HG03108 (cell line): Measurements from ENCODE around the gene SLC25A14.
"Not testable (repeated sequence)": the region's sequence is repeated elsewhere in the genome, so short reads cannot be mapped to it uniquely, and the experiment has no call there.

Source experiments
- ATAC-seq: cut with Tn5 transposase; IDR thresholded peaks from one replicate; pipeline ENCODE4 v1.9.1; 2021; ENCODE audit warnings: moderate library complexity; ENCODE audit not compliant: unreplicated experiment

Gene SLC25A14

GRCh38 chrX:130339408-130340222 is at the start of gene SLC25A14:
Gene SLC25A14 (plus strand): TSS chrX:130339919. CDS start chrX:130340279, 360 bp downstream.
- ATAC-seq, result peak; percentile 96

- no peak for ATAC-seq
Observed at GRCh38 chrX:130295519-130296296, 44.0 kb upstream of the SLC25A14 start.

- ATAC-seq, result no peak
Observed at GRCh38 chrX:130296297-130296678, 43.4 kb upstream of the SLC25A14 start.

GRCh38 chrX:130296743-130297142 is 43.0 kb upstream of the SLC25A14 start:
- ATAC-seq, result no peak

GRCh38 chrX:130299279-130300009 is 40.3 kb upstream of the SLC25A14 start:
- ATAC-seq, result no peak

DNA sequence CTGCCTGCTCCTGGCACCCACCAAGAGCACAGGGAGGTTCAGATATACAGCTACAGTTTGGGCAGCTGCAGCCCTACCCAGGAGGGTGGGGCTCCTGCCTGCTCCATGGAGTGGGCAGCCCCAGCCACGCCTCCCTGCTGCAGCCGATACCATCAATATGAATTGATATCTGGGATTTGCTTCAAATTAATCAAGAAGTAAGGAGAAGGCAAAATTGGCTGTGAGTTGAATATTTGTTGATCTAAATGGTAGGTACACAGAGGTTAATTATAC is 39.8 kb upstream of the SLC25A14 start:
- no peak for ATAC-seq

GRCh38 chrX:130301405-130301804 is 38.3 kb upstream of the SLC25A14 start:
- no peak for ATAC-seq

DNA sequence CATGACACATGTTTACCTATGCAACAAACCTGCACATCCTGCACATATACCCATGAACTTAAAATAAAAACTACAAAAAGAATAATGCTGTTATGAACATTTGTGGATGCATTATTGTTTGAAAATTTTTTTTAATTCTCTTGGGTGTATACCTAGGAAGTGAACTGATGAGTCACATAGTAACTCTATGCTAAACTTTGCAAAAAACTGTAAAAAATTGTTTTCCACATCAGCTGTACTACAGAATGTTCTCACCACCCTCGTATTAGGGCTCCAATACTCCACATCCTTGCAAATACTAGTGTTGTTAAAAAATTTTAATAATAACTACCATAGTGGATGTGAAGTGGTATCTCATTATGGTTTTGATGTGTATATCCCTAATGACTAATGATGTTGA is 37.7 kb upstream of the SLC25A14 start:
- ATAC-seq, result no peak

DNA sequence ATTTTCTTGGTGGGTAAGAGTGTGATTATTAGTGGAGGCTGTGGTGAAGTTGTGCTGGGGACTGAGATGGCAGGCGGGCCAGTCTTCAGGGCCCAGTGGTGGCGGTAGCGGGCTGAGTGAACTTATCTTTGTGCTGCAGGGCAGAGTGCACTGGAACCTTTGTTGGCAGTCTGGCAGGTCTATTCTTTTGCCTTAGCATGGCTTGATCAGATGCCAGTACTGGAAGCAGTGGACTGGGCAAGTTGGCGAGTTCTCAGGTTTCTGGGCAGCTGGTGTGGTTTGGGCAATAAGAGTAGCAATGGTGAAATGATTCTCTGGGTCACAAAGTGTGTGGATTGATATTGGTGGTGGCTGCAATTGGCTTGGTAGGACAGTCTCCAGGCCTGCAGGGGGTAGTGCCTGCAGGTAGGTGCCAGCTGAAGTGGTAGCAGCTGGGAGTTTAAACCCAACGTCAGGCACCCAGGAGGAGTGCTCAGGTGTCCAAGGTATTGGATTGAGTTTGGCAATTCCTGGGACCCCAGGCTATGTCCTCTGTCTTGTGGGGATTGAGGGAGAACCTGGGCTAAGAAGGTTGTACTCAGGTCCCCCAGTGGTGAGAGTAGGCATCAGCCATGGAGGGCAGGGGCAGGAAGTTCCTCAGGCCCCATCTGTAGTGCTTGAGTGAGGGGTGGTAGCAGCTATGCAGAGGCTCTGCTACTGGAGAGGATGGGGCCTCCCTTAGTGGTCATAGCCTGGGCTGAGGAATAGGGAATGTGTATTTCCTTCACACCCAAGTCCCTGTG is 34.9 kb upstream of the SLC25A14 start:
- no peak for ATAC-seq

GRCh38 chrX:130319886-130320285 is 19.8 kb upstream of the SLC25A14 start:
- ATAC-seq, result not testable (repeated sequence)

DNA sequence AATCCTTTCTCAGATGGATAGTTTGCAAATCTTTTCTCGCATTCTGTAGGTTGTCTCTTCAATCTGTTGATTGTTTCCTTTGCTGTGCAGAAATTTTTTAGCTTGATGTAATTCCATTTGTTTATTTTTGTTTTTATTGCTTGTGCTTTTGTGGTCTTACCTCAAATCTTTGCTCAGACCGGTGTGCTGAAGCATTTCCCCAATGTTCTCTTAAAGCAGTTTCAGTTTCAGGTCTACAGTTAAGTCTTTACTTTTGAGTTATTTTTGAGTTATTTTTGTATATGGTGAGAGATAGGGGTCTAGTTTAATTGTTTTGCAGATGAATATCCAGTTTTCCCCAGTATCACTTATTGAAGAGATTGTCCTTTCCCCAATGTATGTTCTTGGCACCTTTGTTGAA is 18.2 kb upstream of the SLC25A14 start:
- peak; percentile 47 for ATAC-seq

DNA sequence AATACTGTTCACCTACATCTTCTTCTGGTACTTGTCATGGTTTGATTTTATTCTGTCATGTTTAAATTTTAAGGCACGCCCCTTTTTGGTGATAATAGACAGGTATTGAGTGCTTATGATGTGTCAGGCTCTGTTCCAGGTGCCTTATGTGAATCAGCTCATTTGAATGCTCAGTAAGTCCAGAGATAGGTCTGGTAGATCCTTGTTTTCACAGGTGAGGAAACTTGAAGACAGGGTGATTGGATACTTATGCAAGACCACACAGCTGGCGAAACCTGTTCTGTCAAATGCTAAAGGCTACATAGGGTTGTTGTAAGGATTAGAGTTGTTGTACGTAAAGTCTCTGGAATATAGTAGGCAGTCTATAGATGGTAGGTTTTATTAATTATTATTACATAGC is 9.6 kb upstream of the SLC25A14 start:
- no peak for ATAC-seq

- peak; percentile 61 for ATAC-seq
Observed at GRCh38 chrX:130330706-130331105, 9.0 kb upstream of the SLC25A14 start.

GRCh38 chrX:130336531-130336930 is 3.2 kb upstream of the SLC25A14 start:
- ATAC-seq, result no peak

DNA sequence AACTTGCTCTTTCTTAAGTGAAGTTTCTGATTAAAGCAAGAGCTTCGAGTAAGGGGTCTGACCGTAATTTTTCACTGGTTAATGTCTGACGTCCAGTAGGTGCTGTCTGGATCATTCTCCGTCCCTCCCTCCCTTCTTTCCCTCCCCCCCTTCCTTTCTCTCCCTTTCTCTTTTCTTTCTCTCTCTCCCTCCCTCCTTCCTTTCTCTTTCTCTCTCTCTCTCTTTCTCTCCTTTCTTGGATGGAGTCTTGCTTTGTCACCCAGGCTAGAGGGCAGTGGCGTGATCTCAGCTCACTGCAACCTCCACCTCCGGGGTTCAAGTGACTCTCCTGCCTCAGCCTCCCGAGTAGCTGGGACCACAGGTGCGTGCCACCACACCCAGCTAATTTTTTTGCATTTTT is 850 bp upstream of the SLC25A14 start:
- ATAC-seq, result not testable (repeated sequence)

DNA sequence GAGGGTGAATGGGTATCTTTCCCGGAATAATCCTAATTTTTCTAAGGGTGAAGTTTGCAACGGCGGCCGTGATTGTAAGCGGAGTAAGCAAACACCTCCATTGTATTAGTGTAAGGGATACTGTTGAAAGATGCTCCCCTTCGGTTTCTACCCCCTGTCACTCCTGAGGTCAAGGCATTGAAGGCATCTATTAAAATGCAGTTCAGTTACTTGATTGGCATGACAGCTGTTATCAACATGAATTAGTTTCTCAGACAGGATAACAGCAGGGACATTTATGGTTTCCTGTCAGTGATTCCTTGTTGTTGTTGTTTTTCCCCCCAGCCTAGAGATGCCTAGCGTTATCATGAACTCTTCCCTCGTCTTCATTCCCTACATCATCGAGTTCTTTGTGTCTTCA is 552 bp downstream of the SLC25A14 start:
- ATAC-seq, result no peak

DNA sequence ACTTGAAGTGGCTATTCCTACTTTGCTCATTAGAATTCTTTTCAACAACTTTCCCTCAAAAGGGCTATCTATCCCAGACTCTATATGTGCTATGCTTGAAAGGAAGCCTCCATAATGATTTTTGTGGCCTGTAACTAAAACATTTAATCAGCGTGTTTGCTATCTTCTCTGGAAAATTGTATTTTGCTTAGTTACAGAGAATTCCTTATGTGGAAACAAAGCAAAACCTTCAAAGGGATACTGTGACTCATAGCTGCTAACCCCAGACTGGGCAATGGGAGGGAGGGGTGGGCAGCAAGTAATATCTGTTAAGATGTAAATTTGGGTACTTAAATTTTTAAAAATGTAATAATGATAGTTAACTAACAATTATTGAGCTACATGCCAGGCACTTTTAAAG is 3.7 kb downstream of the SLC25A14 start:
- no peak for ATAC-seq

- no peak for ATAC-seq
Observed at GRCh38 chrX:130347321-130347720, 7.6 kb downstream of the SLC25A14 start.

- ATAC-seq, result no peak
Observed at GRCh38 chrX:130351567-130351966, 11.8 kb downstream of the SLC25A14 start.

DNA sequence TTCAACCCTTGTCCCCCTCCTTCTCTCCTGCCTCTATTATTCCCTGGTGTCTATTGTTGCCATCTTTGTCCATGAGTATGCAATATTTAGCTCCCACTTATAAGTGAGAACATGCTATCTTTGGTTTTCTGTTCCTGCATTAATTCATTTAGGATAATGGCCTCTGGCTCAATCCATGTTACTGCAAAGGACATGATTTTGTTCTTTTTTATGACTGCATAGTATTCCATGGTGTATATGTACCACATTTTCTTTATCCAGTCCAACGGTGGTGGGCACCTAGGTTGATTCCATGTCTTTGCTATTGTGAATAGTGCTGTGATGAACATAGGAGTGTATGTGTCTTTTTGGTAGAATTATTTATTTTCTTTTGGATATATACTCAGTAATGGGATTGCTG is 12.3 kb downstream of the SLC25A14 start:
- not testable (repeated sequence) for ATAC-seq

- ATAC-seq, result no peak
Observed at GRCh38 chrX:130376077-130376476, 36.4 kb downstream of the SLC25A14 start.
